LNCAP (cell line): ENCODE results near the gene SS18L1.

Source experiments
- TF ChIP-seq, protein P1 (sequence below): fragments of 450-650 bp; IDR thresholded peaks from 2 replicates; pipeline ENCODE4 v1.5.1; 2017; ENCODE audit warnings: mild to moderate bottlenecking

Gene SS18L1

GRCh38 chr20:62201173-62202082 lies 57.9 kb downstream of the SS18L1 start:
- TF ChIP-seq, protein P1, sequence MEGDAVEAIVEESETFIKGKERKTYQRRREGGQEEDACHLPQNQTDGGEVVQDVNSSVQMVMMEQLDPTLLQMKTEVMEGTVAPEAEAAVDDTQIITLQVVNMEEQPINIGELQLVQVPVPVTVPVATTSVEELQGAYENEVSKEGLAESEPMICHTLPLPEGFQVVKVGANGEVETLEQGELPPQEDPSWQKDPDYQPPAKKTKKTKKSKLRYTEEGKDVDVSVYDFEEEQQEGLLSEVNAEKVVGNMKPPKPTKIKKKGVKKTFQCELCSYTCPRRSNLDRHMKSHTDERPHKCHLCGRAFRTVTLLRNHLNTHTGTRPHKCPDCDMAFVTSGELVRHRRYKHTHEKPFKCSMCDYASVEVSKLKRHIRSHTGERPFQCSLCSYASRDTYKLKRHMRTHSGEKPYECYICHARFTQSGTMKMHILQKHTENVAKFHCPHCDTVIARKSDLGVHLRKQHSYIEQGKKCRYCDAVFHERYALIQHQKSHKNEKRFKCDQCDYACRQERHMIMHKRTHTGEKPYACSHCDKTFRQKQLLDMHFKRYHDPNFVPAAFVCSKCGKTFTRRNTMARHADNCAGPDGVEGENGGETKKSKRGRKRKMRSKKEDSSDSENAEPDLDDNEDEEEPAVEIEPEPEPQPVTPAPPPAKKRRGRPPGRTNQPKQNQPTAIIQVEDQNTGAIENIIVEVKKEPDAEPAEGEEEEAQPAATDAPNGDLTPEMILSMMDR: no peak

GRCh38 chr20:62202083-62202395 lies 58.5 kb downstream of the SS18L1 start:
- TF ChIP-seq, protein P1: no peak

DNA sequence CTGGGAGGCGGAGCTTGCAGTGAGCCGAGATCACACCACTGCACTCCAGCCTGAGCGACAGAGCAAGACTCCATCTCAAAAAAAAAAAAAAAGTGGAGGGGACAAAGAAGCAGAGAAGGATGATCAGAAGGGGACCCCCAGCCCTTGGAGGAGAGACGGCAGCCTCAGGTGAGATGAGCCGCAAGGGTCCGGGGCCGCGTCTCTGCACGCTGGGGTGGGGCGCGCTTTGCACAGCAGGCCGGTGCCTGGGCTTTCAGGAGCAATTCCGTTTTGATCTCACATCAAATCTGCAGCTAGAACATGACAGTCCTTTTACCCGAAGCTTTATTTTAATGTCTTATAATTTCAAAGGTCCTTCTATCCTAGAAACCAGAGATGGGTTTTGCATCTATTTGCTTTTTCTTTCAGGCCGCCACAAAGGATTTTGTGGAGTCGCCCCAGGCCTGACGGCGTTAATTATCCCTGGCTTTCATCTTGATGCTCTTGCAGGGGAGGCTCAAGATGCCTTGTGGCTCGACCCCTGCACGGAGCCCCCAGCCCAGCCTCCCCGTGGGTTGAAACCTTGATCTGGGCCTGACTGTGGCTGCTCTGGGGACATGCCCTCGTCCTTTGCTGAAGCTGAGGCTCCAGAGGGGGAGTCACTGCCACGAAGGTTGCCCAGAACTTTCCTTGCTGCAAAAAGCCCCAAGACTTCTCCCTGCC lies 59.3 kb downstream of the SS18L1 start:
- TF ChIP-seq, protein P1: no peak

- TF ChIP-seq, protein P1: no peak
Observed at GRCh38 chr20:62203378-62204030, 59.9 kb downstream of the SS18L1 start.

- TF ChIP-seq, protein P1: no peak
Observed at GRCh38 chr20:62205618-62206387, 62.2 kb downstream of the SS18L1 start.

GRCh38 chr20:62206388-62206775 lies 62.8 kb downstream of the SS18L1 start:
- TF ChIP-seq, protein P1: no peak
